ENCODE results near the gene RAG2.

The RAG2 gene

GRCh38 chr11:36631774-36632173 lies 33.7 kb upstream of the RAG2 start:
- H3K79me2 ChIP-seq (ENCODE audit: insufficient read depth, low read length), result no peaks in the 10 kb centered on the region
- TF ChIP-seq EZH2 (IDR thresholded peaks at IDR 0.05; ENCODE audit: borderline replicate concordance, low read length) (no peak), CTCF (IDR thresholded peaks at IDR 0.05; ENCODE audit: low read length) (no peak)
- no peaks in the 10 kb centered on the region for H4K20me1 ChIP-seq (ENCODE audit: insufficient read depth, low read length)
- H3K4me2 ChIP-seq (ENCODE audit: low read length), result no peak overlapping the region
- no peaks in the 10 kb centered on the region for H3K9me3 ChIP-seq (ENCODE audit: low read length)
- H3K9ac ChIP-seq (ENCODE audit: low read length), result no peak overlapping the region
- no peak overlapping the region for H2AFZ ChIP-seq (ENCODE audit: low read length)
- no peaks in the 10 kb centered on the region for H3K27me3 ChIP-seq (ENCODE audit: insufficient read depth, low read length)
- H3K9me2 ChIP-seq (ENCODE audit: low read depth, low read length), result no peaks in the 10 kb centered on the region
- H3K27ac ChIP-seq (ENCODE audit: low read depth, low read length, poor library complexity, severe bottlenecking), result no peak overlapping the region
- H3F3A ChIP-seq (ENCODE audit: insufficient read depth, low read length), result no peaks in the 10 kb centered on the region
- H3K4me3 ChIP-seq (ENCODE audit: low read depth, low read length, poor library complexity, severe bottlenecking), result no peak overlapping the region
- H3K36me3 ChIP-seq (ENCODE audit: insufficient read depth, low read length), result no peaks in the 10 kb centered on the region
- H3K4me1 ChIP-seq (ENCODE audit: insufficient read depth, low read length, severe bottlenecking), result peaks cover 32% of the 10 kb centered on the region

- Histone ChIP-seq H3K4me2 (ENCODE audit: low read length) (no peak overlapping the region), H4K20me1 (ENCODE audit: insufficient read depth, low read length) (no peaks in the 10 kb centered on the region), H3K27ac (ENCODE audit: low read depth, low read length, poor library complexity, severe bottlenecking) (no peak overlapping the region), H3K4me1 (ENCODE audit: insufficient read depth, low read length, severe bottlenecking) (peaks cover 57% of the 10 kb centered on the region), H3F3A (ENCODE audit: insufficient read depth, low read length) (no peaks in the 10 kb centered on the region), H3K27me3 (ENCODE audit: insufficient read depth, low read length) (no peaks in the 10 kb centered on the region), H2AFZ (ENCODE audit: low read length) (no peak overlapping the region), H3K36me3 (ENCODE audit: insufficient read depth, low read length) (no peaks in the 10 kb centered on the region), H3K9ac (ENCODE audit: low read length) (no peak overlapping the region), H3K9me2 (ENCODE audit: low read depth, low read length) (no peaks in the 10 kb centered on the region), H3K79me2 (ENCODE audit: insufficient read depth, low read length) (no peaks in the 10 kb centered on the region), H3K9me3 (ENCODE audit: low read length) (no peaks in the 10 kb centered on the region), H3K4me3 (ENCODE audit: low read depth, low read length, poor library complexity, severe bottlenecking) (no peak overlapping the region)
- no peak for TF ChIP-seq CTCF (IDR thresholded peaks at IDR 0.05; ENCODE audit: low read length)
- no peak for TF ChIP-seq EZH2 (IDR thresholded peaks at IDR 0.05; ENCODE audit: borderline replicate concordance, low read length)
These were observed 30.8 kb upstream of the RAG2 start for GRCh38 chr11:36628765-36629244.

GRCh38 chr11:36628141-36628540 lies 30.1 kb upstream of the RAG2 start:
- no peaks in the 10 kb centered on the region for H4K20me1 ChIP-seq (ENCODE audit: insufficient read depth, low read length)
- no peak overlapping the region for H3K4me2 ChIP-seq (ENCODE audit: low read length)
- H3K27me3 ChIP-seq (ENCODE audit: insufficient read depth, low read length), result no peaks in the 10 kb centered on the region
- H3K27ac ChIP-seq (ENCODE audit: low read depth, low read length, poor library complexity, severe bottlenecking), result no peak overlapping the region
- no peak overlapping the region for H2AFZ ChIP-seq (ENCODE audit: low read length)
- no peak overlapping the region for H3K4me3 ChIP-seq (ENCODE audit: low read depth, low read length, poor library complexity, severe bottlenecking)
- no peaks in the 10 kb centered on the region for H3K36me3 ChIP-seq (ENCODE audit: insufficient read depth, low read length)
- H3K4me1 ChIP-seq (ENCODE audit: insufficient read depth, low read length, severe bottlenecking), result peaks cover 64% of the 10 kb centered on the region
- no peaks in the 10 kb centered on the region for H3K9me2 ChIP-seq (ENCODE audit: low read depth, low read length)
- TF ChIP-seq CTCF (IDR thresholded peaks at IDR 0.05; ENCODE audit: low read length), result no peak
- no peak for TF ChIP-seq EZH2 (IDR thresholded peaks at IDR 0.05; ENCODE audit: borderline replicate concordance, low read length)
- H3K9me3 ChIP-seq (ENCODE audit: low read length), result no peaks in the 10 kb centered on the region
- H3K9ac ChIP-seq (ENCODE audit: low read length), result no peak overlapping the region
- H3K79me2 ChIP-seq (ENCODE audit: insufficient read depth, low read length), result no peaks in the 10 kb centered on the region
- H3F3A ChIP-seq (ENCODE audit: insufficient read depth, low read length), result no peaks in the 10 kb centered on the region
